IMR-90 (cell line): ENCODE results near the gene MYOC. TPM values are rescaled to one million over a fixed set of nuclear protein-coding genes. Genes with fewer than 3 reads are reported as not detected.

Source experiments
- ATAC-seq: fragments of 200-7000 bp; cut with Tn5 transposase; 2 replicates; pipeline ENCODE4 v1.9.1; 2020; ENCODE audit warnings: low read depth, mild to moderate bottlenecking, moderate library complexity
- BruUV-seq: library from RNA; stranded (reverse); fragments of 400-500 nt; replicated peaks from 2 replicates; lab custom pipeline; 2021; lab: Mats Ljungman, UMichigan
- CTCF ChIA-PET: fragments of 300-600 bp; formaldehyde crosslinking; extraction: SDS; loops from one replicate; lab custom pipeline; 2021; ENCODE audit warnings: antibody characterized with exemption; lab: Yijun Ruan, JAX
- POLR2A ChIA-PET: fragments of 300-600 bp; sonication (Branson Sonifier 250); formaldehyde crosslinking; loops from one replicate; lab custom pipeline; 2022; ENCODE audit warnings: antibody characterized with exemption; ENCODE audit not compliant: unreplicated experiment; lab: Charles Lee
- DNase-seq: peaks from one replicate; pipeline ENCODE4 v3.0.0; 2013
- H2AFZ ChIP-seq: replicated peaks from 2 replicates; pipeline ENCODE3; 2013; ENCODE audit warnings: low read length, mild to moderate bottlenecking; ENCODE audit not compliant: poor library complexity
- H2AK5ac ChIP-seq: 2 replicates; pipeline ENCODE4 v1.6.1; 2013; ENCODE audit warnings: low read depth, low read length, inconsistent platforms
- H2AK9ac ChIP-seq: replicated peaks from 2 replicates; pipeline ENCODE3; 2013; ENCODE audit warnings: mild to moderate bottlenecking, low read depth, low read length, moderate library complexity; ENCODE audit not compliant: poor library complexity
- H2BK120ac ChIP-seq: 2 replicates; pipeline ENCODE4 v1.6.1; 2013; ENCODE audit warnings: low read depth, low read length, inconsistent platforms
- H2BK15ac ChIP-seq: 3 replicates; pipeline ENCODE4 v1.6.1; 2013; ENCODE audit warnings: low read depth, low read length, inconsistent platforms
- H2BK20ac ChIP-seq: 2 replicates; pipeline ENCODE4 v1.6.1; 2013; ENCODE audit warnings: low read depth, mild to moderate bottlenecking, inconsistent platforms, low read length, moderate library complexity
- H2BK5ac ChIP-seq: 2 replicates; pipeline ENCODE4 v1.6.1; 2013; ENCODE audit warnings: mild to moderate bottlenecking, low read depth, low read length, inconsistent platforms; ENCODE audit not compliant: poor library complexity, severe bottlenecking
- H3K14ac ChIP-seq: replicated peaks from 2 replicates; pipeline ENCODE4 v1.6.1; 2013; ENCODE audit warnings: low read depth, low read length, inconsistent platforms
- H3K18ac ChIP-seq: 2 replicates; pipeline ENCODE4 v1.6.1; 2013; ENCODE audit warnings: low read depth, low read length, control low read depth
- H3K23ac ChIP-seq: 2 replicates; pipeline ENCODE4 v1.6.1; 2013; ENCODE audit warnings: low read depth, low read length, inconsistent platforms
- H3K27ac ChIP-seq: 2 replicates; pipeline ENCODE4 v1.5.1; 2013; ENCODE audit warnings: mild to moderate bottlenecking, control low read depth, low read length; ENCODE audit not compliant: insufficient read depth
- H3K27me3 ChIP-seq: 2 replicates; pipeline ENCODE4 v1.6.1; 2013; ENCODE audit warnings: low read length; ENCODE audit not compliant: control insufficient read depth, insufficient read depth
- H3K36me3 ChIP-seq: 2 replicates; pipeline ENCODE4 v1.6.1; 2013; ENCODE audit warnings: low read length, mixed read lengths; ENCODE audit not compliant: control insufficient read depth, insufficient read depth
- H3K4ac ChIP-seq: 2 replicates; pipeline ENCODE4 v1.6.1; 2013; ENCODE audit warnings: low read depth, low read length, inconsistent platforms
- H3K4me1 ChIP-seq: 2 replicates; pipeline ENCODE4 v1.6.1; 2013; ENCODE audit warnings: low read length, mixed read lengths; ENCODE audit not compliant: control insufficient read depth, insufficient read depth
- H3K4me2 ChIP-seq: 2 replicates; pipeline ENCODE4 v1.6.1; 2013; ENCODE audit warnings: low read depth, mild to moderate bottlenecking, control low read depth, low read length, moderate library complexity
- H3K4me3 ChIP-seq: 2 replicates; pipeline ENCODE4 v1.5.1; 2013; ENCODE audit warnings: low read depth, mild to moderate bottlenecking, control low read depth, low read length, moderate library complexity; ENCODE audit not compliant: insufficient read depth
- H3K56ac ChIP-seq: 2 replicates; pipeline ENCODE4 v1.6.1; 2013; ENCODE audit warnings: low read length, inconsistent platforms; ENCODE audit not compliant: insufficient read depth; ENCODE audit errors: extremely low read depth
- H3K79me1 ChIP-seq, 2 experiments: 2 replicates each; pipeline ENCODE4 v1.6.1; 2013; ENCODE audit warnings: low read length in 2 of 2, inconsistent platforms in 1 of 2, low read depth in 1 of 2
- H3K9ac ChIP-seq: 2 replicates; pipeline ENCODE4 v1.6.1; 2013; ENCODE audit warnings: low read depth, low read length, control low read depth
- H3K9me1 ChIP-seq: 2 replicates; pipeline ENCODE4 v1.6.1; 2013; ENCODE audit warnings: low read length, inconsistent platforms; ENCODE audit not compliant: insufficient read depth
- H3K9me3 ChIP-seq: 2 replicates; pipeline ENCODE4 v1.6.1; 2013; ENCODE audit warnings: low read length; ENCODE audit not compliant: control insufficient read depth, insufficient read depth
- H4K20me1 ChIP-seq: 2 replicates; pipeline ENCODE4 v1.6.1; 2013; ENCODE audit warnings: low read length, inconsistent platforms; ENCODE audit not compliant: insufficient read depth
- H4K5ac ChIP-seq: 2 replicates; pipeline ENCODE4 v1.6.1; 2013; ENCODE audit warnings: mild to moderate bottlenecking, low read depth, low read length, control low read depth
- H4K8ac ChIP-seq, 2 experiments: 2 replicates each; pipeline ENCODE4 v1.6.1; 2013; ENCODE audit warnings: low read depth in 2 of 2, low read length in 2 of 2, control low read depth in 1 of 2, inconsistent platforms in 1 of 2
- H4K91ac ChIP-seq: 2 replicates; pipeline ENCODE4 v1.6.1; 2013; ENCODE audit warnings: low read depth, low read length, inconsistent platforms; ENCODE audit not compliant: insufficient read depth
- BHLHE40 ChIP-seq: fragments of 150-350 bp; IDR thresholded peaks from 2 replicates; pipeline ENCODE4 v1.6.1; 2016; ENCODE audit warnings: mild to moderate bottlenecking, low read depth, low read length
- CEBPB ChIP-seq: IDR thresholded peaks from 2 replicates; pipeline ENCODE4 v1.6.1; 2012; ENCODE audit warnings: low read depth, low read length, improper control_type of control experiment
- CHD1 ChIP-seq: IDR thresholded peaks from 2 replicates; pipeline ENCODE4 v1.6.1; 2012; ENCODE audit warnings: low read depth, low read length, improper control_type of control experiment
- CTCF ChIP-seq: conservative IDR thresholded peaks from 2 replicates; pipeline ENCODE4 v1.5.1; 2012; ENCODE audit warnings: mild to moderate bottlenecking, low read depth, low read length, improper control_type of control experiment
- ELK1 ChIP-seq: fragments of 150-350 bp; IDR thresholded peaks from 2 replicates; pipeline ENCODE4 v1.6.1; 2016; ENCODE audit warnings: low read depth, mild to moderate bottlenecking, low read length, moderate library complexity, borderline replicate concordance
- FOS ChIP-seq: fragments of 150-350 bp; IDR thresholded peaks from 2 replicates; pipeline ENCODE4 v1.6.1; 2016; ENCODE audit warnings: low read depth, low read length
- MAFK ChIP-seq: IDR thresholded peaks from 2 replicates; pipeline ENCODE4 v1.6.1; 2012; ENCODE audit warnings: low read depth, low read length, improper control_type of control experiment
- MAZ ChIP-seq: IDR thresholded peaks from 2 replicates; pipeline ENCODE4 v1.6.1; 2012; ENCODE audit warnings: low read depth, mild to moderate bottlenecking, low read length, improper control_type of control experiment, moderate library complexity, borderline replicate concordance
- MXI1 ChIP-seq: IDR thresholded peaks from 2 replicates; pipeline ENCODE4 v1.6.1; 2012; ENCODE audit warnings: low read depth, mild to moderate bottlenecking, low read length, moderate library complexity, borderline replicate concordance
- NFE2L2 ChIP-seq: fragments of 150-350 bp; IDR thresholded peaks from 2 replicates; pipeline ENCODE4 v1.6.1; 2016; ENCODE audit warnings: low read depth, mild to moderate bottlenecking, low read length
- POLR2A ChIP-seq: IDR thresholded peaks from 2 replicates; pipeline ENCODE4 v1.6.1; 2012; ENCODE audit warnings: mild to moderate bottlenecking, low read depth, low read length
- RAD21 ChIP-seq: IDR thresholded peaks from 2 replicates; pipeline ENCODE4 v1.6.1; 2012; ENCODE audit warnings: low read length, improper control_type of control experiment
- RCOR1 ChIP-seq: IDR thresholded peaks from 2 replicates; pipeline ENCODE4 v1.6.1; 2012; ENCODE audit warnings: mild to moderate bottlenecking, low read length, improper control_type of control experiment; ENCODE audit not compliant: insufficient replicate concordance
- RFX5 ChIP-seq: IDR thresholded peaks from 2 replicates; pipeline ENCODE4 v1.8.0; 2012; ENCODE audit warnings: low read depth, mild to moderate bottlenecking, low read length, moderate library complexity
- SMC3 ChIP-seq: fragments of 150-350 bp; IDR thresholded peaks from 2 replicates; pipeline ENCODE4 v1.6.1; 2016; ENCODE audit warnings: low read depth, mild to moderate bottlenecking, antibody characterized with exemption, low read length, moderate library complexity
- USF2 ChIP-seq: fragments of 150-350 bp; IDR thresholded peaks from 2 replicates; pipeline ENCODE4 v1.6.1; 2017; ENCODE audit warnings: mild to moderate bottlenecking, antibody characterized with exemption, low read length, low read depth
- WGBS, 2 experiments: methylation state at CpG; one replicate each; pipeline versions ENCODE4 v1.1.5 to v1.1.7; 2013; ENCODE audit warnings: missing lambda C conversion rate in 2 of 2; ENCODE audit not compliant: insufficient read length in 1 of 2; ENCODE audit errors: extremely low coverage in 2 of 2; 5-methylcytosine and 5-hydroxymethylcytosine counted together
- dilution Hi-C: fragments of 300-500 bp; cut with HindIII; formaldehyde crosslinking; loops from one replicate; pipeline ENCODE4 v1.14.3; 2018; ENCODE audit warnings: low sequenced_read_pairs; ENCODE audit not compliant: unreplicated experiment
- in situ Hi-C: fragments of 300-500 bp; cut with MboI; formaldehyde crosslinking; loops from 3 replicates; pipeline ENCODE4 v1.14.3; 2019; ENCODE audit warnings: low sequenced_read_pairs, inconsistent platforms, mixed read lengths
- intact Hi-C: fragments of 100-400 bp; cut with micrococcal nuclease; formaldehyde crosslinking; loops from 2 replicates; pipeline ENCODE4 v1.10.0; 2022
- polyA plus RNA-seq, 3 experiments: library from polyadenylated mRNA; depleted of rRNA; stranded (reverse); fragments of >200 nt; gene quantifications; 2 replicates each; pipeline ENCODE4 v1.2.3, GENCODE V29; 2012; ENCODE audit warnings: low replicate concordance in 1 of 3
- total RNA-seq: library from RNA; depleted of rRNA; stranded (reverse); fragments of >200 nt; gene quantifications from 2 replicates; pipeline ENCODE4 v1.2.3, GENCODE V29; 2012

MYOC gene
- total and polyA plus RNA-seq, 2 of the 4 experiments (the other 2 are of a cell fraction): not detected

- Histone ChIP-seq H3K56ac (no peak overlapping the region), H3K79me1 (no peaks in the 10 kb centered on the region), H2BK20ac (no peak overlapping the region), H2AFZ (no peak overlapping the region), H3K4me2 (no peak overlapping the region), H3K23ac (no peak overlapping the region), H3K27me3 (peaks cover 3% of the 10 kb centered on the region; the same call in 1 of the 2 replicates), H2BK15ac (no peak overlapping the region), H2BK5ac (no peak overlapping the region), H3K9ac (no peak overlapping the region), H3K36me3 (no peaks in the 10 kb centered on the region), H3K4me3 (no peak overlapping the region), H3K27ac (no peak overlapping the region), H4K20me1 (no peaks in the 10 kb centered on the region), H2AK5ac (no peak overlapping the region), H4K91ac (no peak overlapping the region), H2AK9ac (no peak overlapping the region), H2BK120ac (no peak overlapping the region), H3K14ac (no peak overlapping the region), H3K9me3 (no peaks in the 10 kb centered on the region), H3K4me1 (no peaks in the 10 kb centered on the region), H4K5ac (no peak overlapping the region), H3K9me1 (no peaks in the 10 kb centered on the region), H3K4ac (no peak overlapping the region), H4K8ac (no peak overlapping the region), H3K18ac (no peak overlapping the region)
- intact Hi-C loops (no loop called here), dilution Hi-C loops (no loop called here), in situ Hi-C loops (no loop called here)
- ChIA-PET POLR2A (no interaction called here), CTCF (no interaction called here)
- 33% methylated on average over 1 of the region's 2 CpGs; no CpG with 5 or more reads in 1 of the 2 experiments for WGBS, 2 experiments
- no TSS peak for BruUV-seq
- DNase-seq (no peak), ATAC-seq (no peak)
- TF ChIP-seq MAFK: no peak
- TF ChIP-seq ELK1: no peak
- no peak for TF ChIP-seq RAD21
- TF ChIP-seq BHLHE40: no peak
- TF ChIP-seq POLR2A: no peak
- no peak for TF ChIP-seq SMC3
- TF ChIP-seq MAZ: no peak
- no peak for TF ChIP-seq NFE2L2
- TF ChIP-seq FOS: no peak
- no peak for TF ChIP-seq CTCF
- TF ChIP-seq USF2: no peak
- TF ChIP-seq RCOR1: no peak
- no peak for TF ChIP-seq MXI1
- no peak for TF ChIP-seq RFX5
- no peak for TF ChIP-seq CHD1
- no peak for TF ChIP-seq CEBPB
Measured at GRCh38 chr1:171616586-171616985, 35.9 kb downstream of the MYOC start.
